Adrenal gland (tissue), 12 donors: ENCODE results near the gene UBA6. TPM values are rescaled to one million over a fixed set of nuclear protein-coding genes. Genes with fewer than 3 reads are reported as not detected.

ENCODE experiments used
- DNase-seq, 7 donors: peaks; one replicate each; pipeline ENCODE4 v3.0.0-alpha.2; 2019 to 2020
- H3K27ac ChIP-seq, 5 donors: fragments of 200-600 bp; sonication (generic) in 4 of 5; 1 replicate in 3 of 5; 2 replicates in 2 of 5; pipeline versions ENCODE4 v1.5.1 to v1.8.0; 2016 to 2020; ENCODE audit warnings: mild to moderate bottlenecking in 1 of 5
- H3K27me3 ChIP-seq: fragments of 200-600 bp; 2 replicates; pipeline ENCODE4 v1.8.0; 2021
- H3K36me3 ChIP-seq, 2 donors: fragments of 200-600 bp; replicated peaks in 1 of 2; 1 replicate in 1 of 2; 2 replicates in 1 of 2; pipeline versions ENCODE4 v1.5.1 to v1.8.0; 2018 to 2022
- H3K4me1 ChIP-seq, 2 donors: fragments of 200-600 bp; replicated peaks in 1 of 2; 1 replicate in 1 of 2; 2 replicates in 1 of 2; pipeline versions ENCODE4 v1.5.1 to v1.8.0; 2018 to 2021
- H3K4me3 ChIP-seq, 4 donors: fragments of 200-600 bp; sonication (generic) in 3 of 4; one replicate each; pipeline ENCODE4 v1.5.1; 2016 to 2018
- H3K9me3 ChIP-seq, 3 donors: fragments of 200-600 bp; sonication (generic) in 1 of 3; replicated peaks in 1 of 3; 1 replicate in 2 of 3; 2 replicates in 1 of 3; pipeline versions ENCODE4 v1.5.1 to v1.8.0; 2016 to 2021
- CTCF ChIP-seq, 6 experiments: fragments of 450-650 bp in 4 of 6; fragments of 200-600 bp in 2 of 6; sonication (generic) in 1 of 6; IDR thresholded peaks; 1 replicate in 5 of 6; 2 replicates in 1 of 6; pipeline versions ENCODE4 v1.5.1 to v1.8.0; 2016 to 2021; ENCODE audit warnings: antibody characterized with exemption in 6 of 6, mild to moderate bottlenecking in 2 of 6, moderate library complexity in 1 of 6
- POLR2A ChIP-seq, 2 donors: fragments of 450-650 bp; IDR thresholded peaks; one replicate each; pipeline ENCODE4 v1.6.1; 2017; ENCODE audit warnings: antibody characterized with exemption in 2 of 2, mild to moderate bottlenecking in 2 of 2, moderate library complexity in 1 of 2
- WGBS, 4 donors: extraction: QIAGEN DNeasy Blood & Tissue Kit in 2 of 4; methylation state at CpG; one replicate each; pipeline versions ENCODE4 v1.1.5 to v1.1.7; 2013 to 2017; 5-methylcytosine and 5-hydroxymethylcytosine counted together
- intact Hi-C, 2 donors: fragments of 100-400 bp; cut with DNase I; formaldehyde crosslinking; loops; one replicate each; pipeline versions ENCODE4 v1.14.1 to v1.15.0; 2022 to 2023
- polyA plus RNA-seq, 3 donors: library from polyadenylated mRNA; stranded (reverse); fragments of 200-250 nt in 2 of 3; fragments of 350-450 nt in 1 of 3; fragmentation: Illumina TruSeq in 1 of 3; extraction: RNeasy Lipid Tissue Mini Kit (QIAGEN cat#74804) in 1 of 3; gene quantifications; one replicate each; pipeline ENCODE4 v1.2.3, GENCODE V29; 2013 to 2014
- small RNA-seq, 2 donors: library from RNA; depleted of rRNA; stranded (forward); fragments of <200 nt; gene quantifications; one replicate each; pipeline ENCODE3, GENCODE V24; 2016
- total RNA-seq, 9 donors: library from RNA; depleted of rRNA in 4 of 9; stranded (reverse); fragments of >200 nt in 4 of 9; fragments of 120-200 nt in 1 of 9; fragmentation: NEBNext Ultra II Directional in 1 of 9; extraction: Animal tissue kit (Norgen Biotek cat#: 25700) in 1 of 9; gene quantifications; one replicate each; pipeline versions ENCODE4 v1.1.0 to v1.2.4, GENCODE V29; 2013 to 2023
- donor health status: healthy with polysubstance abuse.
- donor health status: Bipolar disorder and iron deficiency.
- donor health status: DM: yes; HTN: yes; CAD: no.
- donor health status: DM: no; HTN: no; CAD: no.
- donor health status: DM: no; HTN: no; CAD: no.
- donor health status: DM: yes; HTN: yes; CAD: no.

Gene UBA6
- total and polyA plus RNA-seq, 12 donors: 7.5 to 77.0 (median 42.1) TPM

DNA sequence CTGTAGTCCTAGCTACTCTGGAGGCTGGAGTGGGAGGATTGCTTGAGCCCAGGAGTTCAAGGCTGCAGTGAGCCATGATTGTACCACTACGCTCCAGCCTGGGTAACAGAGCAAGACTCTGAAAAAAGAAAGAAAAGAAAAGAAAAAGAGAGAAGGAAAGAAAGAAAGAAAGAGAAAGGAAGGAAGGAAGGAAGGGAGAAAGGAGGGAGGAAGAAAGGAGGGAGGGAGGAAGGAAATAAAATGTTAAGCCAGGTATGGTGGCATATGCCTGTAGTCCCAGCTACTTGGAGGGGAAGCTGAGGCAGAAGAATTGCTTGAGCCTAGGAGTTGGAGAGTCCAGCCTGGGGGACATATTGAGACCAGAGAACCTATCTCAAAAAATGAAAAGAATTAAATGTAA lies 130.4 kb downstream of the UBA6 start:
- intact Hi-C loops: no loop called here
- H3K36me3 ChIP-seq: no peaks in the 10 kb centered on the region
- 95 to 100% (median 97%) methylated on average over 1 of the region's 1 CpG for WGBS, 4 donors
- no peaks in the 10 kb centered on the region for H3K4me1 ChIP-seq
- TF ChIP-seq CTCF (IDR thresholded peaks at IDR 0.05) (no peak), POLR2A (IDR thresholded peaks at IDR 0.05) (no peak)
- no peak for DNase-seq
- no peak overlapping the region for H3K27ac ChIP-seq
- H3K9me3 ChIP-seq: peaks cover 0 to 4% (median 0%) of the 10 kb centered on the region in 3 donors
- no peaks in the 10 kb centered on the region for H3K27me3 ChIP-seq
- no peak overlapping the region for H3K4me3 ChIP-seq

DNA sequence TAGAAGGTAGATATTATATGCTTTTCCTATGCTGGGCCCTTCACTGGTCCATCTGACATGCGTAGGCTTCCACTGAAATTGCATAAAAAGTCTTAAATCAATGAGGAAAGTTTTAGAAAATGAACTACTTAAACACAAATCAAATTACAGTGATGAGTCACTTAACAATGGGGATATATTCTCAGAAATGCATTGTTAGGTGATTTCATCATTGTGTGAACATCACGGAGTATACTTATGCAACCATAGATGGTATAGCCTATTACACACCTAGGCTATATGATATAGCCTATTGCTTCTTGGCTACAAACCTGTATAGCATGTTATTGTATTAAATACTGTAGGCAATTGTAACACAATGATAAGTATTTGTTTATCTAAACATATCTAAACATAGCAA lies 132.1 kb downstream of the UBA6 start:
- no peak overlapping the region for H3K4me3 ChIP-seq
- WGBS, 4 donors: 91 to 93% (median 92%) methylated on average over 2 of the region's 2 CpGs
- H3K27me3 ChIP-seq: no peaks in the 10 kb centered on the region
- H3K27ac ChIP-seq: no peak overlapping the region
- no peaks in the 10 kb centered on the region for H3K36me3 ChIP-seq
- no peaks in the 10 kb centered on the region for H3K4me1 ChIP-seq
- no peak for DNase-seq
- intact Hi-C loops: no loop called here
- TF ChIP-seq POLR2A (IDR thresholded peaks at IDR 0.05) (no peak), CTCF (IDR thresholded peaks at IDR 0.05) (no peak)
- no peaks in the 10 kb centered on the region for H3K9me3 ChIP-seq

DNA sequence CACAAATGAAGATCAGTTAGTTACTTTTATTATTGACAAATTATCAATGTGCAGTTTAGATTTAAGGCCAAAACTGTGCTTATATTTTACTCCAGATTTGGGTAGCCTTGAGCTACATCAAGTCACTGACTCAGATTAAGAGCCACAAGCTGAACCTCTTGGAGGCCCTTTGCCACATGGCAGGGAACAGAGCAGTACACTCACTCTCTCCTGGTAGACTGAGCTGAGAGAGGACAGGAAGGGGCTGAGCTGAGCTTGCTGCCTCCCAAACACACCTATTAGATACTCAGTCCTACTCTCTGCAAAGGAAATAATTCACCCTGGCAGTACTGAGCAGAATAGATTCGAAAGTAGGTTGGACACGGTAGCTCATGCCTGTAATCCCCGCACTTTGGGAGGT lies 134.6 kb downstream of the UBA6 start:
- DNase-seq: no peak
- 84 to 96% (median 92%) methylated on average over 3 of the region's 3 CpGs for WGBS, 4 donors
- Histone ChIP-seq H3K36me3 (no peaks in the 10 kb centered on the region), H3K9me3 (no peaks in the 10 kb centered on the region), H3K27ac (no peak overlapping the region), H3K27me3 (no peaks in the 10 kb centered on the region), H3K4me1 (no peaks in the 10 kb centered on the region), H3K4me3 (no peak overlapping the region)
- intact Hi-C loops: no loop called here
- TF ChIP-seq CTCF (IDR thresholded peaks at IDR 0.05) (no peak), POLR2A (IDR thresholded peaks at IDR 0.05) (no peak)

DNA sequence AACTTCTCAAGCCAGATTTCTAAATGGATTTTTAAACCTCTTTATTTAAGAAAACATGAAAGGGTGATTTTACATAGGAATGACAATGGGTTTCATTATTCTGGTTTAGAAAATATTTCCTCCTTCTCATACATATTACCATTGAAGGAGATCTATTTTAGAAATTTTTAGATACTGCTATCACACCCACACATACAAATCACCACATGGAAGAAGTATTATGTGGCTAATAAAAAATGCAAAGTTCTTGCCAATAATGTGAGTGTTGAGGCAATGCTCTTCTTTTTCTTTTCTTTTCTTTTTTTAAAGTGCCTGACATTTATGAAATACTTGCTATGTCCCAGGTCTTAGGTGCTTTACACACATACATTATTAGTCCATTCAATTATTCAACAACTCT lies 135.7 kb downstream of the UBA6 start:
- H3K27ac ChIP-seq: no peak overlapping the region
- H3K4me3 ChIP-seq: no peak overlapping the region
- TF ChIP-seq POLR2A (IDR thresholded peaks at IDR 0.05) (no peak), CTCF (IDR thresholded peaks at IDR 0.05) (no peak)
- no peaks in the 10 kb centered on the region for H3K4me1 ChIP-seq
- no peaks in the 10 kb centered on the region for H3K9me3 ChIP-seq
- H3K36me3 ChIP-seq: no peaks in the 10 kb centered on the region
- DNase-seq: no peak
- H3K27me3 ChIP-seq: no peaks in the 10 kb centered on the region
- intact Hi-C loops: no loop called here

Small RNA genes lying within 50 kb of the gene (small RNA-seq; reads per million reads assigned to genes)
- gene AC096720.1: 0 reads per million in 2 donors
- gene RF00091: 0 reads per million in 2 donors

Other genes with a start within 250 kb of the UBA6 start
- gene CENPC, start 155.7 kb downstream of the UBA6 start, total RNA-seq: 10 to 100 TPM in 7 of 9 donors, 1 to 10 TPM in 2; 8.0 to 31.1 (median 19.9) TPM
- 10 to 100 TPM in 1 of 3 donors, 1 to 10 TPM in 2; 5.8 to 14.5 (median 7.2) TPM for gene CENPC, start 155.7 kb downstream of the UBA6 start, polyA plus RNA-seq
- not detected for gene STAP1, start 142.4 kb downstream of the UBA6 start, total RNA-seq
- gene STAP1, start 142.4 kb downstream of the UBA6 start, polyA plus RNA-seq: under 1 TPM in 2 of 3 donors, not detected in 1; 0.10 to 0.13 TPM
- 100 to 1,000 TPM in 1 of 9 donors, under 1 TPM in 2, not detected in 6; 0.11 to 187 (median 0.21) TPM for gene GNRHR, start 53.2 kb upstream of the UBA6 start, total RNA-seq
- gene GNRHR, start 53.2 kb upstream of the UBA6 start, polyA plus RNA-seq: 1 to 10 TPM in 1 of 3 donors, not detected in 2; 1.8 TPM
- gene TMPRSS11D, start 182.8 kb upstream of the UBA6 start, total RNA-seq: not detected
- not detected for gene TMPRSS11D, start 182.8 kb upstream of the UBA6 start, polyA plus RNA-seq